Adrenal gland (tissue), 5 donors: Measurements from ENCODE around the gene ROR1.

ENCODE experiments used
- CTCF ChIP-seq, 6 experiments: fragments of 450-650 bp in 4 of 6; fragments of 200-600 bp in 2 of 6; sonication (generic) in 1 of 6; IDR thresholded peaks; 1 replicate in 5 of 6; 2 replicates in 1 of 6; pipeline versions ENCODE4 v1.5.1 to v1.8.0; 2016 to 2021; ENCODE audit warnings: antibody characterized with exemption in 6 of 6, mild to moderate bottlenecking in 2 of 6, moderate library complexity in 1 of 6
- POLR2A ChIP-seq, 2 donors: fragments of 450-650 bp; IDR thresholded peaks; one replicate each; pipeline ENCODE4 v1.6.1; 2017; ENCODE audit warnings: antibody characterized with exemption in 2 of 2, mild to moderate bottlenecking in 2 of 2, moderate library complexity in 1 of 2
- donor health status: DM: no; HTN: no; CAD: no.

GRCh38 chr1:63984930-63985290 is 211.1 kb downstream of the ROR1 start:
- TF ChIP-seq CTCF (IDR thresholded peaks at IDR 0.05) = no peak
- no peak for TF ChIP-seq POLR2A (IDR thresholded peaks at IDR 0.05)
